ENCODE data around the gene PACRG.
"Not testable (repeated sequence)": the region's sequence is repeated elsewhere in the genome, so short reads cannot be mapped to it uniquely, and the experiment has no call there.

Gene PACRG

DNA sequence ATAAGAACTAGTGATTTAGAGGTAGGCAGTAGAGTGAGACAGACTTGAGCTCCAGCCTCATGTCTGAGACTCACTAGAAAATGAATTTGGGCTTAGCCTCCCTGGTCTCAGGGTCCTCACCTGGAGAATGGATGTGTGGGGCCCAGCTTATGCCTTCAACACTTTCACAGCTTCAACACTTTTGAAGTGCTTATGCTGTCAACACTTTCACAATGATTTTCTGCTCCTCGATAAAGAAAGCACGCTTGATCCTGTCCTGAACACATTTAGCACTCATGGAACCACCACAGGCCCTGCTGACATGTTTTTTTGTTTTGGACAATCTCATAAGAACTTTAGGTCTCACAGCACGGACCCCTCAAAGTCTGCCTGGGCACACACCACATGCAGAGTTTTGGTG, 229.3 kb downstream of the PACRG start:
- no peak for FAIRE-seq

DNA sequence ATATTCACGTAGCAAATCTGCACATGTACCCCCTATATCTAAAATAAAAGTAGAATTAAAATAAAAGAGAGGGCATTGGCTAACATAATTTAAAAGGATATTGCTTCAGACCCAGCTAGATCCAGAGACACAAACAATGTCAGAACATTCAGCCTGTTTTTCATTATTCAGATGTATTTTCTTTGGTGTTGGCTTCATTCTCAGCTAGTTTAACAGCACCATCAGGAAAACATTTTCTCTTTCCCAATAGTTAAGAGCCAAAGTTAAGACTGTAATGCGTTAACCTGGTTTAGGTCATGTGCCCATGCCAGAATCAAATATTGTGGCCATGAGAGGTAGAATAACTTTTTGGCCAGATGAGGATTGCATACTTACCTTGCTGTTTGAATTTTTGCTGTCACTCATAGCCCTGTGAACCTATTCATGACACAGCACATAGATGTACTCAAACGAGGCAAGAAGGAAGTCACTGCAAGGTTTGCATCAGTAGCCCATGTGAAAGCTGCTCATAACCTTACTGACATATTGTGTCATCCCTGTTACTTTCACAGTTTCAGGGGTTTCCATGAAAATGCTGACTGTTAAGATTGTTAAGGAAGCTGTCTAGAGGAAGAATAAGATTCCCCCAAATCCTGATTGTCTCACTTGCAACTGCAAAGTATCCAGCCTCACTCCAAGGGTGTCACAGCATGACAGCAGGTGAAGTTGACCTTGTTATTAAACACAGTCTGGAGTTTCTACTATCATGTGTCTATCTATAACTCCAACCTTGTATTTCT, 233.1 kb downstream of the PACRG start:
- FAIRE-seq, result no peak

DNA sequence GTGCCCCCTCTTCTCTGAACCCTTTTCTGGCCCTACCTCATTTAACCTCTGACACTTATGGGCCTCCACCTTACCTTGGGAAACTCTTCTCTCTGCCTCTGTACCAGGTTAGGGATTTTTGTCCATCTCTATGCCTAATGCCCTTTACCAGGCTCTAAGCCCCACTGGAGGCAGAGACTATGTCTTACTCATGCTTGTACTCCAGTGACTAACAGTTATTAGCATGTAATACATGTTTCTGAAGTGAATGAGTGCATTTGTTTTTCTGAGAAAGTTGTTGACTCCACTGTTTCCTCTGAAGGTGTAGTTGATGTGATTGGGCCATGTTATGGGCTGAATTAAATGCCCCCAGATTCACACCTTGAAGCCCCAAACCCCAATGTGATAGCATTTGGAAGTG, 234.3 kb downstream of the PACRG start:
- no peak for FAIRE-seq

DNA sequence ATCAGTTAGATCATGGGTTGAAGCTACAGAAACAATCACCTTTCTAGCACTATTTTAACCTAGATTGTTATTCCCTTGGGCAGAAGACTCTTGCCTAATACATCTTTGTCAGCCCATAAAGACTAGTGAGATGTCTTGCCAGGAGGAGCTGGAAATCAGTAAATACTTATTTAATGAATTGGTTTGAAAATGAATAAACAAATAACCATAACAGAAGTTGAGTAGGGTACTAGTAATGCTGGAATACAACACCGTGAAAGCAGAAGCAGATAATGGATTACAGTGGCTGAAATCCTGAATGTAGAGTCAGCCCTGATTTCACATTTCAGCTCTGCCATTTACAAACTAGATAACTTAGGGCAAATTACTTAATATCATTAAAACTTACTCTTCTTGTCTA, 236.1 kb downstream of the PACRG start:
- FAIRE-seq, result no peak

DNA sequence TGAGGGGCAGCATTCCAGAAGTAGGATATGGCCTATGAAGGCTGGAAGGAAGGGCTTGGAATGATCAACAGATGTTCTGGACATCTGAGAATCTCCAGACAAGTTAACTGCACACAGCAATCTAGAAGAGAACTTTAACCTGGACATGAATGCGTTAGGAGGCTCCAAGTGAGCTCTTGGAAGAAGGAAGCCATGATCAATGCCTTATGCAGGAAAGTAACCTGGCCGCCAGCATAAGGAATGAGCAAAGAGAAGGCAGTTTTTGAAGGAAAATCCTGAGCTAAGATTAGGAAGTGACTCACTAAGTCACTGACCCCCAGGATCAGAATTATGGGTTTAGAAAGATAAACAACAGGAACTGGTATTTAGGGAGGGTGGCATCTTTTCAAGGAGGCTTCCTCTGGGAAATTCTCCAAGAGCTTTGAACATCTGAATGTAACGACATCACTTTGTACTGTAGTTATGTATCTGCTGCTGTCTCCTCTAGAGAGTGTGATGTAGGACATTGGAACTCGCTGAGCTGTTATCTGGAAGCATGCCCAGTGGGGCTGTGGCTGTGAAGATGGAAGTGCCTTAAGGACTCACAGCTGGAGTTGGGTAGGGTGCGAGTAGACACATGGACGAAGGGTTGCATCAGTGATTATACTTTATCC, 236.8 kb downstream of the PACRG start:
- FAIRE-seq, result no peak

DNA sequence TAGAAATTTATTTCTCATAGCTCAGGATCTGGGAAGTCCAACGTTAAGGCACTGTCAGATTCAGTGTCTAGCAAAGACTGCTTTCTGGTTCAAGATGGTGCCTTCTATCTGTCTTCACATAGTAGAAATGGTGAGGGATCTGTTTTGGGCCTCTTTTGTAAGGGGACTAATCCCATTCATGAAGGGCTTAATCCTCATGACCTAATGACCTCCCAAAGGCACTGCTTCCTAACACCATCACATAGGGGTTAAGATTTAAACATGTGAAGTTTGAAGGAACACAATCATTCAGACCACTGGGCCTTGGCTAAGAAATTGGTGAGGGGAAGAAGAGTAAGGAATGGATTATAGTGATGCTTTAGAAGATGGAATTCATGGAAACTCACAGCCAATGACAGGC, 237.6 kb downstream of the PACRG start:
- FAIRE-seq, result no peak

DNA sequence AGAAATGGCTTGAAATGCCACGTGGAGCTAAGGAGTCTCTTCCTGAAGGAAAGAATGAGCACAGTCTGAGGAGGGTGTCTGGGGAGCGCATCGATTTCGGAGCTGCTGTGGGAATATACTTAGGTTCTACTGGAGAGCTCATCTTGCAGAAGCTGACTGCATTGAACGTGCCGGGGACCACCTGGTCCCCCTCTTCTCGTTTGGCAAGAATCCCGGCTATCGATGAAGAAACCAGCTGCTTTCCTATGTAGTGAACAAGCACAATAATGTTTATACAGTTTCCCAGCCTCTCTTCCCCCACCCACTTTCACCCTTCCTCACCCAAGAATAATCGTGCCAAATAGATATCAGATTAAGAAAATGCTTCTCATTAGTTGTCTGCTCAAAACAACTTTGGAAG, 242.5 kb downstream of the PACRG start:
- no peak for FAIRE-seq

DNA sequence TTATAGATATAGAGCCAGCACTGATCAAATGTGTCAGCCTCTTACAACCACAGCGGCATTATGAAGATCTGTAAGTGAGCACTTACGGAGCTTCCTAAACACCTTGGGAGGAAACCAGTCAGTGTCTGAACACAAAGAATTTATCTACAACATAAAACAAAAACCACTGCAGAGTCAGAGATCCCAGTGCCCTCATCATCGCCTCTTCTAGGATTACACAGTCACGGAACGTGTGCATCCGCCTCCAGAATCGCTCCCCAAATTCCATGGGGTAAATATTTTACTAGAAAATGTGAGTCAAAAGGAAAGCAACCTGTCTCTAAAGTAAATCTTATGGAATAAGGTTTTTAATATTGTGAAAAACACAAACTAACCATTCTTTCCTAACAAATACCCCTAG, 243.6 kb downstream of the PACRG start:
- no peak for FAIRE-seq

DNA sequence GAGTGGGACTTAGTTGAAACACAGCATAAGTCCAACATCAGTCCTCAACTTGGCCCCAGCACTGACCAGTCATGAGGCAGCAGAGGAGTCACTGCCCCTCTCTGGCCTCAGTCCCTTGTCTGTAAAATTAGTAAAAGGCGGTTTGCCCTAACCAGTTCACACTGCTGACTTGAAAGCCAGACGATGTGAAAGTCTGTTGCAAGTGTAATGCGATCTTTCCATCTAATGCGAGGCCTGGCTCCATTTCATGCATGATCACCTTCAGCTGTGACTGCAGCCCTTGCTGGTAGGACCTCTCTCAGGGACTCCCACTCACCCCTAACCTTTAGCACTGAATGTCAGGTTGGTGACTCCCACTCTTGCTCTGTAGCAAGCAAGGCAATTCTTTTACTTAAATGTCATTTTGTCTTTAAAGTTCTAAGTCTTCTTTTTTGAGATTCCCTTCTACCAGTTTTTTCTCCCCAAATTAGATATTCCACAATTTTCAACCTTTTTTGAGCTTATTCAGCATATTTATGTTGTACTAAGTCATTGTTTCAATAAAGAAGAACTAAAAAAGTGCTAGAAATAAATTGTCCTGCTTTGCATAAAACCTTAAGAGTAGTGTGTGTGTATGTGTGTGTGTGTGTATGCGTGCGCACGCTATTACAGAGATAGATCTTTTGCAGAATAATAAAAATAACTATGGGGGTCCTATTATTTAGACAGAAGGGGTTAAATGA, 245.5 kb downstream of the PACRG start:
- FAIRE-seq, result no peak

DNA sequence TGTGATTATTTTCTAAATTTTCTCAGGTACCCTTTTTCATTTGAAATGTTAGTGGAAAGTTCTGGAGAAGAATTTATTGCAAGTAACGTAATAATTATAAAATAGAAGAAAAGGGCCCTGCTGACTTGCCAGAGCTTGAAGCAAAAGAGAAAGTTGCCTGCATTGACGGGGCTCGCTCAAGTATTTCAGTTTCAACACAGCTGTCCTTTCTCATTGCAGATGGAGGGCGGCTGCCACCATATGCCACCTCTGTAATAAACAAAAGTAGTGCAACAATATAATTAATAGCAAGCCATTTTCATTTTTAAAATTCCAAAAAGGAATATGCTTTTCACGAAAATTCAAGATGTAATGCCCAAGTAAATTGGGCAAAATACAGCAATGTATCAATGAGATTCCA, 246.2 kb downstream of the PACRG start:
- no peak for FAIRE-seq

DNA sequence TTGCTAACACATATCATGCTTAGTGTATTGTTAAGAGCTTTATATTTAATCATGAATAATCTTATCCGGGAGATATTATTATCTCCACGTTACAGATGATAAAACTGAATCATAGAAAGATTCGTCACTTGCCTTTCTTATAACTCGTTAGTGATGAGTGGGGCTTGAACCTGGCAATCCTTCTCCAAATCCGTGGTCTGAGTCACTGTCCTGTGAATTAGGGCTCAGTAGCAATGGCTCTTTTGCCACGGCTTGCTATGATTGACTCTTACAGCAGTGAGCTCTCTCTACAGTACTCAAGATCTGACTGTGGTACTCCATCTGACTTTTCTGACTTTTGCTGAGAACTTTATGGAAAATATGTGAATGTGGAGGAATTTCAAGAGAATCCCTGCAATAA, 246.9 kb downstream of the PACRG start:
- FAIRE-seq, result no peak

DNA sequence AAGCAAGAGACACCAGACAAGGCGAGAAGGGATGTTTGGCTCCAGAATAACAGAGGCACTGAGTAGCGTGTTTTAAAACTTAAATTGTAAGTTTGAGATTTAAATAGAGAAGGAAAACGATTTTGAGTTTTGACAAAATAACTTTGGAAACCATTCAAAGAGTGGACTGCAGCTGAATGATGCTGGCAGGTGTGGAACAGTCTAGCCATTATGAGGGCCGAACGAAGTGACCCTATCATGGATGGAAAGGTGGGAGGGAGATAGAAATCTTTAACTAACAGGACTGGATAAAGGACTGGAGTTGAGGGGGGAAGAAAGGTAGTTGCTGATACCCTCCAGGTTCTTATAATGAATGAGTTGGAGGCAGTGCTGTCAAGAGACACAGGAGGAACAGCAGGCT, 248.4 kb downstream of the PACRG start:
- FAIRE-seq, result no peak

DNA sequence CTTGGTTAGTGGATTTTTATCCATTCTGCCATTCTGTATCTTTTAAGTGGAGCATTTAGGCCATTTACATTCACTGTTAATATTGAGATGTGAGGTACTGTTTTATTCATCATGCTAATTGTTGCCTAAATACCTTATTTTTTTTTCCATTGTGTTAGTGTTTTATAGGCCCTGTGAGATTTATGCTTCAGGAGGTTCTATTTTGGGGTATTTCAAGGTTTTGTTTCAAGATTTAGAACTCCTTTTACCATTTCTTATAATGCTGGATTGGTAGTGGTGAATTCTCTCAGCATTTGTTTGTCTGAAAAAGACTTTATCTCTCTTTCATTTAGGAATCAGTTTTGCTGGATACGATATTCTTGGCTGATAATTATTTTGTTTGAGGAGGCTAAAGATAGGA, 255.5 kb downstream of the PACRG start:
- not testable (repeated sequence) for FAIRE-seq

DNA sequence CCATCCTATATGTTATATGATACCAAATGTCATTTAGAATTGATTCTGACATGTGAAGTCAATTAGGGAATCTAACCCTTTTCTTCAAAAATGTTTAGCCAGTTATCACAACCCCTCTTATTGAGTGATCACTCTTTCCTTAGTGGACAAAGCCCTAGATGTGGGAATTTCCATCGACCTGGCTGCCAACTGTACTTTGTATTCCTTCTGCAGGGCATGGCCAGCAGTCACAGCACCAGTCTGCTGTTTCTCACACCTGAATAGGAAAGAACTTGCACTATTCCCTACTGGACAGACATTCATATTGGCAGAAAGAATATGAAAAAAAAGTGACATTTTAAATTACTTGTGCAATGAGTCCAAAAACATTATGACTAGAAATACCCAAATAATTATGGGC, 271.0 kb downstream of the PACRG start:
- FAIRE-seq, result no peak

DNA sequence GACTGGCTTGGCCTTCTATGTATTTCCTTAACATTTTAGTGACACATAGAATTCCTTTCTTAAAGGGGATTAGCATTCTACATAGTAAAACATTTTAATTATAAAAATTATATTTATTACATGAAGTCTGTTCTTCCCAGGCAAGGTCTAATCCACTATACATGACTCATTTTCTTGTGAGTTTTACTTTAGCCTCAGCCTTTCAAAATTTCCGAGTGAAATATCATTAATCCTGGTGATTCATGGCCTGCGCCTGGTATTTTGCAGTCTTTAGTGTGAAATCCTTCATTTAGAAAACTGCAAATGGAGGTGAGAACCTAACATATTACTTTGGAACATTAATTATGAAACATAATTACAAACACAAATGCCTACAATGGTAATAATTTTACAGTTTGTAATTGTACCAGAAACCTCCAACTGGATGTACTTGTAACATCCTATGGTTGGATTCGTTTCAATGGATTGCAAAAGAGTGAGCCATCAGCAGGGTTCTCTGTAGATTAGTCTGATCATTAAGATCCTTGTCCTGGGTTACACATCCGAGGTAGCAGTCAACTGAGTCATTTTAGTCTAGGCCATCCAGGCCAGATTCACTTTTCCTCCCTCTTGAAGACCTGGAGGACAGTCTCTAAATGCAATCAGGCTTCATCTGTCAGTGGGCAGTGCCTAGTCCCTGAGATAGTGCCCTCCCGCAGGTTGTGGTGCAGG, 272.0 kb downstream of the PACRG start:
- FAIRE-seq, result no peak

DNA sequence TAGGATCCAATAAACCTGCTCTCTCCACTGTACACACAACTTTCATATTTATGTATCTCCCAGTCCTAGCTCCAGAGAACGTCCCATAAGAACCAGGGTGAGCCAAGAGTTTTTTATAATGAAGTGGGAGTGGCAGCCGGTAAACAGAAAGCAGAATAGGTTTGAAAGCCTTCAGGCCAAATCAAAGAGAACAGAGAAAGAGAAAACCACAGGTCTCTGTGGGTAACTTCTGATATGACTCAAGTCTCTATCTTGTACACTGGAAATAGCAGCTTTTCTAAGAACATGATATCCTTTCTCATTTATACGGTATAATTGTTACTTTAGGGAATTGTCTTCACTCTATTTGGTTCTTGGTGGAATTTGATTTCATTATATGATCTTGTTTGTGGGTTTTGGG, 273.6 kb downstream of the PACRG start:
- FAIRE-seq, result no peak

DNA sequence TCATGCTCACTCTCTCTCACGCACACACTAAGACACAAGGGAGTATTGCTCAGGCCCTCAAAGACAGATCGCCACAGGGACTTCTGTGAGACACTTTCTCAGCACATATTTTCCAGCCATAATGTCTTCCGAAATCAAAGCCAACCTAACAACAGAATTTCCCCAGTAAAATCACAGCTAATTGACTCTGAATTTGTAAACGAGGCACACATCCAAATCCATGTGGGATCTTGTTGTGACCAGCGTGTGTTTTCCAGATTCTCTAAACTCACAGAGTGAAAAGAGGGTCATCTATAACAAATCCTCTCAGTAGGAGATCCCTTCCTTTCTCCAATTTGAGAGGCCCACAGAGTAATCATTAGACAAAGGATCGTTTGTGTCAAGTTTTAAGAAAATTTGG, 280.4 kb downstream of the PACRG start:
- no peak for FAIRE-seq

DNA sequence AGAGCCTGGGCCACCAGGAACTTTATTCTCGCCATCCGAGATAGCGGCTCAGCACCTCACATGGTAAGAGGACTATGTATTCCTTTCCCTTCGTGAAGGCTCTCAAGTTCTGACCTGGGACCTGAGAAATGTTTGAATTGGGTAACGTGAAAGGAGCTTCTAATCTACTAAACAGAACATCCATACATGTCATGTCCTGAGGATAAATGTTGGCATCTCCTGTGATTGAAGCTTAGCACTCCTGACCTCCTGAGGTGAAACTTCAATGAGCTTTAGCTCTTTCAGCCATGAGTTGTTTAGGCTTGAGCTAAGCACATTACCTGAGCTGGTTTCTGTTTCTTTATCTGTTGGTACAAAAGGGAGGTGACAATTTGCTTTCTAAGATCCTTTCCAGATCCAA, 280.9 kb downstream of the PACRG start:
- FAIRE-seq, result no peak

DNA sequence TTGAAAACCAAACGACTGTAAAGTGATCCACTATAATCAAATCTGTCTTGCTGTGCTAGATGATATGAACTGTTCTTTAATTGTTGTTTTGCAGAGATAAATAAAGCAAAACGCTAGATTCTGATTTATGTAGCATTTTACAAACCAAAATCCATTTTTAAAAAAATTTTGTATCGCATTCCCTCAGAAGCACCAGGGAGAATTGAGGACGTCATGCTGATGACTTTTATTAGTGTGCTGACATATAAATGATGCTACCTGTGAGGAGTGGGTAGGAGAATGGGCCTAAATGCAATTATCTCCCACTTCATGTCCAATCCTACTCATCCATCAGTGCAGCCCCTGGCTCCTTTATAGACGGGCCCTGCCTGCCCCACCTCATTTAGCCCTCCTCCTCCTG, 282.4 kb downstream of the PACRG start:
- FAIRE-seq, result no peak

DNA sequence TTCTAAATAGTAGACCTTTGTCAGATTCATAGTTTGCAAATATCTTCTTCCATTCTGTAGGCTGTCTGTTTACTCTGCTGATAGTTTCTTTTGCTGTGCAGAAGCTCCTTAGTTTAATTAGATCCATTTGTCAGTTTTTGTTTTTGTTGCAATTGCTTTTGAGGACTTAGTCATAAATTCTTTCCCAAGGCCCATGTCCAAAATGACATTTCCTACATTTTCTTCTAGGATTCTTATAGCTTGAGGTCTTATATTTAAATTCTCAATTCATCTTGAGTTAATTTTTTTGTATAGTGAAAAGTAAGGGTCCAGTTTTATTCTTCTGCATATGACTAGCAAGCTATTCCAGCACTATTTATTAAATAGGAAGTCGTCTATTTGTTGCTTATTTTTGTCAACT, 287.0 kb downstream of the PACRG start:
- no peak for FAIRE-seq

DNA sequence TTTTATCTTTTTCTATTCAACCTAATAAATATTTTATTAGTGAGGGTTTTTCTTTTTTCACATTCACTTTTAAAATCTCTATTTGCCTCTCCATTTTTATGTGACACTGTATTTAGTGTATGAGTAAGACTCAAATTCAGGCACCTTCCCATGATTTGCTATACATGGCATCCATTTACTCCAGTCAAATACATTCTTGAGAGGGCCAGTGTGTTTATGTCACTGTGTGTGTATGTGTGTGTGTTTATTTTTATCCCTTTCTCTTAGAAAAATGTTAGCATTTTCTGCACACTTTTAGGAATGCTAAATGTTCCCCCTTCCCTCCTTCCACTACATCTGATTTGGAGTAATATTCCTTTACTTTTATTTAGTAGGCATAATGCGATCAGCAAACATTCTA, 290.0 kb downstream of the PACRG start:
- FAIRE-seq, result no peak

DNA sequence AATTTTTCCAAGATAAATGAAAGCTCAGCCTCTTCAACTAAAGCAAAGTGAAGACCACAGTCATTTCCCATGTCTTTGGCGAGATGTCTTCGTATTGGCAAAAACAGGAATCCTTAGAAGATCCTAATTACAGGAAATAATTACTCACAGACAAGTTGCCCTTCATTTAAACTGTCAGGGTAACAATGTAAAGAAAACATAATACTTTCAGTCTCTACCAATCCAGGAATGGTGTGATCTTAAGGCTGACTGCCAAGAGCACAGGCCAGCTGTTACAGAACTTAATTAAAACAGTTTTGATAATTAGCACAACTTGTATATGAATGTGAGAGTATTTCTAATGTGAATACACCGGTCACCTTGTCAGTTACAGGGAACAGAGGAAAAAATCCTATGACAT, 292.2 kb downstream of the PACRG start:
- no peak for FAIRE-seq

DNA sequence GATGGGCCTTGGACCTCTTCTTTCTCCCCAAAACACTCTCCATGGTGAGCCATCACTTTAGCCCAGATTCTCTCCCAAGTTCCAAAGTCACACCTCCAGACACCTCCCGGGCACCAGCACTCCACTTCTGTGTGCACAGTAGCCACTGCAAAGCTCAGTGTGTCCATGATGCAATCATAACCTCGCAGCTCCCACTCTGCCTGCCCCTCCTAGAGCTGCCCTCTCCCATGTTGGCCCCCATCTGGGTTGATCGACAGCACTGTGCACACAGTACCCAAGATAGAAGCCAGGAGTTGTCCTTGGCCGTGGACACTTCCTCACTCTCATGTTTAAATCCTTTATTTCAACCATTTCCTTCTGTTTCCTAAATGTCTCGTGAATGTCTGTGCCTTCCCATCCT, 293.3 kb downstream of the PACRG start:
- FAIRE-seq, result no peak

DNA sequence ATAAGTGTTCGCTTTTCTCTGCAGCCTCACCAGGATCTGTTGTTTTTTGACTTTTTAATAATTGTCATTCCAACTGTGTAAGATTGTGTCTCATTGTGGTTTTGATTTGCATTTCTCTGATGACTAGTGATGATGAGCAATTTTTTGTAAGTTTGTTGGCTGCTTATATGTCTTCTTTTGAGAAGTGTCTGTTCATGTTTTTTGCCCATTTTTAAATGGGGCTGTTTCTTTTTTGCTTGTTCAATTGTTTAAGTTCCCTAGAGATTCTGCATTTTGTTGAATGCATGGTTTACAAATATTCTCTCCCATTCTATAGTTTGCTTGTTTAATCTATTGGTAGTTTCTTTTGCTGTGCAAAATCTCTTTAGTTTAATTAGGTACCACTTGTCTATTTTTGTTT, 295.9 kb downstream of the PACRG start:
- no peak for FAIRE-seq
